Measurements from ENCODE around the gene VAPB. TPM values are rescaled to one million over a fixed set of nuclear protein-coding genes. Genes with fewer than 3 reads are reported as not detected.

VAPB gene
- total RNA-seq, 4 donors from 2014 or later = 10.9 to 20.4 (median 17.9) TPM

- TF ChIP-seq, protein P1, sequence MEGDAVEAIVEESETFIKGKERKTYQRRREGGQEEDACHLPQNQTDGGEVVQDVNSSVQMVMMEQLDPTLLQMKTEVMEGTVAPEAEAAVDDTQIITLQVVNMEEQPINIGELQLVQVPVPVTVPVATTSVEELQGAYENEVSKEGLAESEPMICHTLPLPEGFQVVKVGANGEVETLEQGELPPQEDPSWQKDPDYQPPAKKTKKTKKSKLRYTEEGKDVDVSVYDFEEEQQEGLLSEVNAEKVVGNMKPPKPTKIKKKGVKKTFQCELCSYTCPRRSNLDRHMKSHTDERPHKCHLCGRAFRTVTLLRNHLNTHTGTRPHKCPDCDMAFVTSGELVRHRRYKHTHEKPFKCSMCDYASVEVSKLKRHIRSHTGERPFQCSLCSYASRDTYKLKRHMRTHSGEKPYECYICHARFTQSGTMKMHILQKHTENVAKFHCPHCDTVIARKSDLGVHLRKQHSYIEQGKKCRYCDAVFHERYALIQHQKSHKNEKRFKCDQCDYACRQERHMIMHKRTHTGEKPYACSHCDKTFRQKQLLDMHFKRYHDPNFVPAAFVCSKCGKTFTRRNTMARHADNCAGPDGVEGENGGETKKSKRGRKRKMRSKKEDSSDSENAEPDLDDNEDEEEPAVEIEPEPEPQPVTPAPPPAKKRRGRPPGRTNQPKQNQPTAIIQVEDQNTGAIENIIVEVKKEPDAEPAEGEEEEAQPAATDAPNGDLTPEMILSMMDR (IDR thresholded peaks at IDR 0.05) = no peak
- TF ChIP-seq POLR2A (IDR thresholded peaks at IDR 0.05) (no peak), EP300 (IDR thresholded peaks at IDR 0.05) (no peak), POLR2AphosphoS5 (IDR thresholded peaks at IDR 0.05) (no peak)
- no peaks in the 10 kb centered on the region for H3K9me3 ChIP-seq
- H3K4me1 ChIP-seq = no peaks in the 10 kb centered on the region
- no peak for DNase-seq (ENCODE audit: low spot score in 2 of 2)
- H3K27me3 ChIP-seq = no peaks in the 10 kb centered on the region
- H3K27ac ChIP-seq = no peak overlapping the region
- no peak overlapping the region for H3K4me3 ChIP-seq
- 62% methylated on average over 7 of the region's 8 CpGs for WGBS
- no peaks in the 10 kb centered on the region for H3K36me3 ChIP-seq
Observed at GRCh38 chr20:58464838-58465237, 75.8 kb downstream of the VAPB start.

GRCh38 chr20:58466095-58466708 lies 77.2 kb downstream of the VAPB start:
- WGBS = 94% methylated on average over 21 of the region's 27 CpGs
- no peaks in the 10 kb centered on the region for H3K27me3 ChIP-seq
- no peak overlapping the region for H3K4me3 ChIP-seq
- DNase-seq (ENCODE audit: low spot score in 2 of 2) = no peak
- no peaks in the 10 kb centered on the region for H3K4me1 ChIP-seq
- TF ChIP-seq POLR2A (IDR thresholded peaks at IDR 0.05) = no peak
- TF ChIP-seq, protein P1 (IDR thresholded peaks at IDR 0.05) = no peak
- TF ChIP-seq POLR2AphosphoS5 (IDR thresholded peaks at IDR 0.05) = no peak
- TF ChIP-seq EP300 (IDR thresholded peaks at IDR 0.05) = no peak
- H3K27ac ChIP-seq = no peak overlapping the region
- H3K36me3 ChIP-seq = no peaks in the 10 kb centered on the region
- H3K9me3 ChIP-seq = no peaks in the 10 kb centered on the region

DNA sequence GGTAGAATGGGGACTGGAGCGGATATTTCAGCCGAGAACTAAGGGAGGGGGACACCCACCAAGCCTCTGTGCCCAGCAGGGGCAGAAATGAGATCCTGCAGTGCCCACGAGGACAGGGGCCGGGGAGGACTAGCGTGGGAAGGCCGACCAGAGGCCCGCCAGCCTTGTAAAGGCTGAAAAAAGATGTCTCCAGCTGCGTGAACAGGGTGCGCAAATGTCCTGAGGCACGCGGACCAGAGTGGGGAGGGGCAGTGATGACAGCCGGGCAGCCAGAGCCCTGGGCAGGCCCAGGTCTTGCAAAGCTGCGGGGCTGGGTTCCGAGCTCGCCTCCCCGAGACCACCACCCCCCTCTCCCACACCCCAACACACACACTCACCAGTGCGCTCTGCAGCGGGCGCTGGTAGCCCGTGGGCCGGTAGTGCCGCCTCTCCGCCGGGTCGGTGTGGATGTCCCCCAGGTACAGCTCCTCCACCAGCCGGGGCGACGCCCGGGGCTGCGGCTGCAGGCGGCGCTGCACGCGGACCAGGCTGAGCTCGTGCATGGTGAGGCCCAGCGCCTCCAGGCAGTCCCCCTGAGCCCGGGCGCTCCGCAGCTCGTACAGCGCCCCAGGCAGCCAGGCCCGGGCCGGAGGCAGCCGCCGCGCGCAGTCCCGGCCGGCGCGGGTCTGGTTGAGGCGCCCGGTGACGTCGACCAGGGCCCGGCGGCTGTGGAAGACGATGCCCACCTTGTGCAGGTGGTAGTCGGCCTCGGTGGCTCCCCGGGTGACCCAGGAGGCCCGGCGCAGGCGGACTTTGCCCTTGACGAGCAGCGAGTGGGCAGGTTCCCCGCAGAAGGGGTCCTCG lies 77.9 kb downstream of the VAPB start:
- WGBS = 86% methylated on average over 12 of the region's 68 CpGs
- TF ChIP-seq POLR2AphosphoS5 (IDR thresholded peaks at IDR 0.05) (no peak), POLR2A (IDR thresholded peaks at IDR 0.05) (no peak)
- TF ChIP-seq, protein P1 (IDR thresholded peaks at IDR 0.05) = no peak
- no peaks in the 10 kb centered on the region for H3K4me1 ChIP-seq
- no peak for DNase-seq (ENCODE audit: low spot score in 2 of 2)
- no peak overlapping the region for H3K4me3 ChIP-seq
- H3K27ac ChIP-seq = no peak overlapping the region
- H3K27me3 ChIP-seq = no peaks in the 10 kb centered on the region
- no peaks in the 10 kb centered on the region for H3K36me3 ChIP-seq
- no peaks in the 10 kb centered on the region for H3K9me3 ChIP-seq

DNA sequence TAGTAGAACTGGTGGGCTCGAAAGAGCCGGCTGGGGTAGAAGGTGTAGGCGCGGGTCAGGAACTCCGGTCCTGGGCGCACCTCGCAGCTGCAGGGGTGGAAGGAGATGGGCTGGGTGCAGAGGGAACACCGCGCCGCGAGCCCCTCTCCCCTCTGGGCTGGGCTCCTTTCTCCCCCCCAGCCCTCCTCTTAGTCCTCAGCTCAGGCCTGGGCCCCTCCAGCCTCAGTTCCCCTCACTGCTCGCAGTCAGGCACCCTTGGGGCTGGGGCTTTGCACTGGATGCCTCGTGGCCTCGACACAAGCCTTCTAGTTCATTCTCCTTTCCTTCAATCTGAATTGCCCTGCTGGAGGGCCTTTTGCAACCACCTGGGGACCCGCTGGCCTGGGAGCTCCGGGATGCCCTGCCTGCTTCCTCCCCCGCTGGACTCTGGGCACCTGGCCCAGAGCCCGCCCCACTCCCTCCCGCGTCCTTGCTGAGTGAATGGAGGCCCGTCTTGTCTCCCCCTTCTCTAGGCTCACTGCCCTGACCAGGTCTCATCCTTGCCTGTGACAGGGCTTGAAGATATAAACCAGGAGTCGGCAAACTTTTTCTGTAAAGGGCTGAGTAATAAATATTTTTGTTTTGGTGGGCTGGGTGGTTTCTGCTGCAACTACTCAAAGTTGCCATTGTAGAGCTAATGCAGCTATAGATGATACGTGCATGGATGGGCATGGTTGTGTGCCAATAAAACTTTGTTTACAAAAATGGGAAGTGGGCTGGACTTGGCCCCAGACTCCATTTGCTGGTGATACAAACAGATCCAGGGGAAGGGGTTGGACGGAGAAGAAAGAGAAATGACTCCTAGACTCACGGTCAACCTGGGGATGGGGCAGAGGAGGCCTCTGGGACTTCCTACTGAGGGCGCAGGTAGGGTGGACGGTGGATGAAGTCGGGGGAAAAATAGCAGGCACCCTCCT lies 78.8 kb downstream of the VAPB start:
- WGBS = 90% methylated on average over 27 of the region's 28 CpGs
- Histone ChIP-seq H3K4me1 (no peaks in the 10 kb centered on the region), H3K9me3 (no peaks in the 10 kb centered on the region), H3K36me3 (no peaks in the 10 kb centered on the region), H3K27me3 (no peaks in the 10 kb centered on the region), H3K27ac (no peak overlapping the region), H3K4me3 (no peak overlapping the region)
- DNase-seq (ENCODE audit: low spot score in 2 of 2) = no peak
- no peak for TF ChIP-seq EP300 (IDR thresholded peaks at IDR 0.05)
- TF ChIP-seq POLR2AphosphoS5 (IDR thresholded peaks at IDR 0.05) = no peak
- no peak for TF ChIP-seq POLR2A (IDR thresholded peaks at IDR 0.05)
- TF ChIP-seq, protein P1 (IDR thresholded peaks at IDR 0.05) = no peak
